HCT116 (cell line): Measurements from ENCODE around the gene BET1L.
"Not testable (repeated sequence)": the region's sequence is repeated elsewhere in the genome, so short reads cannot be mapped to it uniquely, and the experiment has no call there.

Experiments used
- CTCF ChIP-seq, 3 experiments: fragments of 200-600 bp in 1 of 3; sonication (generic) in 1 of 3; IDR thresholded peaks in 2 of 3; conservative IDR thresholded peaks in 1 of 3; 2 replicates each; pipeline ENCODE4 v1.5.1; 2012 to 2017; ENCODE audit warnings: low read depth in 2 of 3, low read length in 2 of 3, antibody characterized with exemption in 1 of 3, borderline replicate concordance in 1 of 3, control low read depth in 1 of 3, mild to moderate bottlenecking in 1 of 3, mixed read lengths in 1 of 3, mixed run types in 1 of 3, moderate library complexity in 1 of 3; ENCODE audit not compliant: insufficient read depth in 1 of 3
- EZH2phosphoT487 ChIP-seq: fragments of 200-600 bp; IDR thresholded peaks from 2 replicates; pipeline ENCODE4 v1.6.1; 2018; ENCODE audit warnings: antibody characterized with exemption, borderline replicate concordance
- POLR2AphosphoS5 ChIP-seq: IDR thresholded peaks from 2 replicates; pipeline ENCODE4 v1.6.1; 2011; ENCODE audit warnings: mild to moderate bottlenecking, low read depth, low read length, moderate library complexity
- YY1 ChIP-seq: IDR thresholded peaks from 2 replicates; pipeline ENCODE4 v1.6.1; 2011; ENCODE audit warnings: low read length, low read depth, moderate library complexity, mild to moderate bottlenecking; ENCODE audit not compliant: insufficient replicate concordance; ENCODE audit errors: extremely low read depth

GRCh38 chr11:193481-193880, 13.7 kb downstream of the BET1L start:
- TF ChIP-seq CTCF (IDR thresholded peaks at IDR 0.05 in 2 of 3, conservative IDR thresholded peaks at IDR 0.05 in 1 of 3; ENCODE audit: borderline replicate concordance in 1 of 3, insufficient read depth in 1 of 3, low read depth in 2 of 3, low read length in 2 of 3); POLR2AphosphoS5; YY1; EZH2phosphoT487: not testable (repeated sequence)
